HL-60/S4 treated with retinoic acid at 250 ng/mL for 4 days and 3 days (cell line): ENCODE data around the gene KAZN.

Source experiments
- in situ Hi-C: fragments of 300-500 bp; cut with MboI; formaldehyde crosslinking; loops from 2 replicates; pipeline ENCODE4 v1.7.0; 2022; ENCODE audit warnings: low sequenced_read_pairs

KAZN gene

DNA sequence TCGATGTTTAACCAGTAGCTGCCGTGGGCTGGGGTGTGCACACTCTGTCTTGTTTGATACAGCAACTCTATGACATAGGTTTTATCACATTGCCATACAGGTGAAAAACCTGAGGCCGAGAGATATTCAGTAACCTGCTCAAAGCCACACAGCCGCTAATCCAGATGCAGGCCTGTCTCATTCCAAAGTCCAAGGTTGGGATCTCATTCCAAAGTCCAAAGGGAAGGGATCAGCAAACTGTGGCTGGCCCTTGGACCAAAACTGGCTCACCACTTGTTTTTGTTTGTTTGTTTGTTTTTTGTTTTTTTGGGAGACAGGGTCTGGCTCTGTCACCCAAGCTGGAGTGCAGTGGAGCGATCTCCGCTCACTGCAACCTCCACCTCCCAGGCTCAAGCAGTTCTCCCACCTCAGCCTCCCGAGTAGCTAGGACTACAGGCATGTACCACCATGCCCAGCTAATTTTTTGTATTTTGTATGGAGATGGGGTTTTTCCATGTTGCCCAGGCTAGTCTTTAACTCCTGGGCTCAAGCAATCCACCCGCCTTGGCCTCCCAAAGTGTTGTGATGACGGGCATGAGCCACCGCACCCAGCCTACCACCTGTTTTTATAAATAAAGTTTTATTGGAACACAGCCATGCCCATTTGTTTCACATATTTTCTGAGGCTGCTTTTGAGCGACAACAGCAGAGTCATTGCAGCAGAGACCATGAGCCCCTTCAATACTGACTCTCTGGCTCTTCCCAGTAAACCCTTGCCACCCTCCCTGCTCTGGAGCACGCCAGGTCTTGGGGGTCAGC, 391.6 kb downstream of the KAZN start:
- in situ Hi-C loops, result no loop called here

DNA sequence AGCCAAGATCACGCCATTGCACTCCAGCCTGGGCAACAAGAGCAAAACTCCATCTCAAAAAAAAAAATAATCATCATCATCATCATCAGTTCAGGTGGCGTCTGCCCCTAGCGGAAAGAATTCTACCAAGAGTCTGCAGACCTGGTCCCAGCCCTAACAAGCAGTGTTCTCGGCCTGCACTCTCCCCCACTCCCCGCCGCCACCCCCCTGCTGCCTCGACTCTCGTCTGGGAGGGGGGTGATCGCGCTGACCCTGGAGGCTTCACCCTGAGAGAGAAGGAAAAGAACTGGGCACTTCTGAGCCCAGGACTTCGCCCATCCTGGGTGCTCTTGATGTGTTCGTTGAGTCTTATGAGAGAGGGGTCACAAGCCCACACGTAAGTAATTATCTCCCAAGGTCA, 394.9 kb downstream of the KAZN start:
- in situ Hi-C loops, result no loop called here

DNA sequence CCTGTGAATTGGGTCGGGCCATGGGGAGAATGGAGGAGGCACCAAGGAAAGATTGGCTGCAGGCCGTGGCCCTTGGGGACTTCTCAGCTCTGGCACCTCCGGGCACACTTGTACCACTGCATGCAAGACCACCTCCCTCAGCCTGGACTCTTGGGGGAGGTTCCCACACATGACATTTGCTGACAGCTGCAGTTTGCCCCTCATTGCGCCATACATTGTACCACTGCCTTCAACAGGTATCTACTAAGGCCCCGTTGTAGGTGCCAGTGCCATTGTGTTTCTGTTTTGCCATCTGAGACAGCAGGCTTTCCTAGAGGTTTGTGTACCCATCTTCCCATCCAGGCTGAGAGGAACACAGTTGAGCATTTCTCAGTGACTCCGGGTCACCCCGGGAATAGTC, 395.7 kb downstream of the KAZN start:
- in situ Hi-C loops, result no loop called here

DNA sequence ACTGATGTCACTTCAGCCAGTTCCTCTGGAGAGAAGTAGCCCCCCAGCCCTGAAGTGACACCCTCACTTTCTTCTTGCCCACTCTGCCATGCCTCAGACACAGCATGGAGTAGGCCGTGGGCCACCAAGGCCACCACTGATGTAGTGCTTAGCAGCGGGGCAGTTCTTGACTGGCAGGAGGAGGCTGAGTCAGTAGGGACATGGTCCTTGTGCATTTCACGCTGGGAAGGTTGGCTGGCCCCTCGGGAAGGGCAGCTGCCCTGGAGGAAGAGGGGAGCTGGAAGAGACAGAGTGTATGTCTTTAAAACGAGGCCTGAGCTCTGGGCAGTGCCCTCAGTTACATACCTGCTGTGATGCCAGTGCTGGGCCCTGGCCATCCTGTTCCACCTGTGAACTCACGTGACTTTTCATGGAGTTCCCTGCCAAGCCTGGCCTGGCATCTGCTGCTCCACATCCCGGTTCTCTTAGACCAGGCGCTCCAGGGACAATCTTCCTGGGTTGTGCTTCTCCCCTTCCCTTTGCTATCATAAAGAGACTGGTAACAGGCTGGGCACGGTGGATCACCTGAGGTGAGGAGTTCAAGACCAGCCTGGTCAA, 396.5 kb downstream of the KAZN start:
- in situ Hi-C loops, result no loop called here

DNA sequence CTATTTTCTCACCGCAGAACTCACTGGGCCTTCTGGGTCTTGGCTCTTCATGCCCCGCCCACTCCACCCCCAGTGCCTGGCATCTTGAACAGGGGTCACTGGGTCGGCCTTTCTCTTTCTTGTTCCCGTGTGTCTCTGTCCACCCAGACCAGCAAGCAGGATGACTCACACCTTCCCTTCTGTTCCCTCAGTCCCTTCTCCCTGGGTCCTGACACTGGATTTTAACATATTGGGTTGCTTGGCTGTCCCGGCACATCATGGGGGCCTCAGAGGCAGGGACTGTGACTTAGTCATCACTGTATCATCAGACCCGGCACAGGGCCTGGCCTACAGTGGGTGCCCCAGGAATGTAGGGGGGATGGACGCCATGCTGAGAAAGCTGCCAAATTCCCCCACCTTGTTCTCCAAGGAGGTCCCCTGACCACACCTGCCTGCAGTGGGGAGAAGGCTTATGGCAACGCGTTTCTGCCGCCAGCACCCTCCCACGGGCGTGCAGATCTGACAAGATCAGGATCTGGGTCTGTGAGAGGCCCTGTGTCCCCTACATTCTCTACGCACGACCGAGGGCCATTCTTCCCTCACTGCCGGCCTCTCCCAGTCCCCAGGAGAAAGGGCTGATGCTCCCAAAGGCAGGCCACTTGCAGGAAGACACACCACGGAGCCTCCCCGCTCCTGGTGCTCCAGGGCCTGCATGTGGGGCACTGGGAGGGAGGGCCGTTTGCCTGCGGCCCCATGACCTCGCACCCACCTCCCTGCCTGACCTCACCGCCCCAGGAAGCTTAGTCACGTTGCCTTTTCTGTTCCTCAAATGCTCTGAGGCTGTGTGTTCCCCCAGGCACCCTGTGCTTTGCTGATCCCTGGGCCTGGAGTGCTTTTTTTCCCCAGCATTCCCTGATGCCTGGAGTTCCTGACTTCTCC, 397.9 kb downstream of the KAZN start:
- in situ Hi-C loops, result no loop called here

DNA sequence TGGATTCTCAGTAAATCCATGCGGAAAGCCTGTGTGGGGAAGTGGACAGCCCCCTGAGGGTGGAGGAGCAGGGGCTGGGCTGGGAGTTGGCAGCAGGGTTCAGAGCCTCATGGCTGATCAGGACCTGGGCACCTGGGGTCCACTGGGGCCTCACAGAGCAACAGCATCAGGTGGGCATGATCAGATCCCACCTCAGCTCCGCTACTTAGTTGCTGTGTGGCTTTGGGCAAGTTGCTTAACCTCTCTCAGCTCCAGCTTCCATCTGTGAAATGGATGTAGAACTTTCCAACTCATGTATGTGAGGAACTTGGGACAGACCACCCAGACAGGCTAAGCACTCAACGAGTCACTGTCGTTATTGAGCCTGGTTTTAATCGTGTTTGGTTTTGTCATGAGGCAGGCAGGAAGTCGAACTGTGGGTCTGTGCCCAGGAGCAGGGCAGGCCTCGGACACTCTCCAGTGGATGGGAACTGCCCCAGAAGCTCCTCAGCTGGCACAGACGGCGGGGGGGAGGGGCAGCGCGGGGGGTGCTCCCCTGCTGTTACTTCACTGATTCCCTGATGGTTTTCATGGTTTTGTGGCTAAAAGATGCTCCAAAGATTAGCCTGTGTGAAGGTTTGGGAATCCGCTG, 399.3 kb downstream of the KAZN start:
- in situ Hi-C loops, result no loop called here

DNA sequence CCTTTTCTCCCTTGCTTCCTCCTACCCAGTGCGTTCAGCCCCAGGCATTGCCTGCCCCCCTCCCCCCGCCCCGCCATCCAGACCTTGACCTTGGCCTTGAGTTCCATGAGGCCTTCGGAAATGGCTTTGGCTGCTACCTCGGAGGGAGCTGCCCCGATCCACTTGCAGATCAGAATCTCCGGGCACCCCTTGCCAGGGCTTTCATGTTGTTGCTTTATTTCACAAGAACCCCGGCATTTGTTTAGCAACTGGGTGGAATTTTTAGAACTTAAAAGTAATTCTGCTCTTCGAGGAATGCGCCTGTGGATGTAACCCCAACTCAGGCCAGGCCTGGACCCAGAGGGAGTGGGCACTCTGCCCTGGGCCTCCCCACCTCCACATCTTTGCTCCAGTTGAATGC, 401.0 kb downstream of the KAZN start:
- in situ Hi-C loops, result no loop called here

DNA sequence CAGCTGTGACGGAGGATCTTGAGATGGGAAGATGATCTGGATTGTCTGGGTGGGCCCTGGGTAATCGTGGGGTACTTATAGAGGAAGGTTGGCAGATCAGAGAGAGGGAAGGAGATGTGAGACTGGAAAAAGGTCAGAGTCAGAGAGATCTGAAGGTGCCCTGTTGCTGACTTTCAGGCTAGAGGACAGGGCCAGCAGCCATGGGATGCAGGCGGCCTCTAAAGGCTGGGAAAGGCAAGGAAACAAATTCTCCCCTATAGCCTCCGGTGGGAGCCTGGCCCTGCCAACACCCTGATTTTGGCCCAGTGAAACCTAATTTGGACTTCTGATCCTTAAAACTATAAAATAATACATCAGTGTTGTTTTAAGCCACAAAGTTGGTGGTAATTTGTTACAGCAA, 401.5 kb downstream of the KAZN start:
- in situ Hi-C loops, result no loop called here

DNA sequence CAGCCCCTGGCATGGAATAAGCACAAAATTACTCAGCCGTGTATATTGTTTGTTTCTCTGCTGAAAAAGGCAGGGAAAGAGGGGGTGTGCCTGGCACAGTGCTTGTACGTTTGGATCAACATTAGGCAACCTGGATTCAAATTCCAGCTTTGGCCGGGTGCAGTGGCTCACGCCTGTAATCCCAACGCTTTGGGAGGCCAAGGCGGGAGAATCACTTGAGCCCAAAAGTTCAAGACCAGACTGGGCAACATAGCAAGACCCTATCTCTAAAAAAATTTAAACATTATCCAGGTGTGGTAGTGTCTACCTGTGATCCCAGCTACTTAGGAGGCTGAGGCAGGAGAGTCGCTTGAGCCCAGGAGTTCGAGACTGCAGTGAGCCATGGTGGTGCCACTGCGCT, 402.2 kb downstream of the KAZN start:
- in situ Hi-C loops, result no loop called here

DNA sequence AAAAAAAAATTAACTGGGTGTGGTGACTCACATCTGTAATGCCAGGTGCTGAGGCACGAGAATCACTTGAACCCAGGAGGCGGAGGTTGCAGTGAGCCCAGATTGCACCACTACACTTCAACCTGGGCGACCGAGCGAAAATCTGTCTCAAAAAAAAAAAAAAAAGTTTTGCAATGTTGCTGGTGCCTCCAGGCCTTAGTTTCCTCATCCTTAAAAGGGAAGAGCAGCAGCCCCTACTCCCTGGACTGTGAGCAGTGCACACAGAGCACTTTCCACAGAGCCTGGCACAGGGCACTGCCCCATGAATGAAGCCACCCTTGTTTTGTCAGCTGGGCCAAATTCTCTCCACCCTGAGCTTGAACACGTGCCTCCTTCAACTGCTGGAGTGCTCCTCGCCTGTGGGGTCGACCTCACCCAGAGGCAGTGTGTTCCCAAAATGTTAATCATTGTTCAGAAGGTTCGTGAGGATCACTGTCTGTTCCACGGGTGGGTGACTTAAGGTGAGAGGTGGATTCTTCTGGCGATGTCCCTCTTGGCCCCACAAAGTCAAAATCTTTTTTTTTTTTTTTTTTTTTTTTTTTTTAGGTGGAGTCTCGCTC, 402.9 kb downstream of the KAZN start:
- in situ Hi-C loops, result no loop called here

DNA sequence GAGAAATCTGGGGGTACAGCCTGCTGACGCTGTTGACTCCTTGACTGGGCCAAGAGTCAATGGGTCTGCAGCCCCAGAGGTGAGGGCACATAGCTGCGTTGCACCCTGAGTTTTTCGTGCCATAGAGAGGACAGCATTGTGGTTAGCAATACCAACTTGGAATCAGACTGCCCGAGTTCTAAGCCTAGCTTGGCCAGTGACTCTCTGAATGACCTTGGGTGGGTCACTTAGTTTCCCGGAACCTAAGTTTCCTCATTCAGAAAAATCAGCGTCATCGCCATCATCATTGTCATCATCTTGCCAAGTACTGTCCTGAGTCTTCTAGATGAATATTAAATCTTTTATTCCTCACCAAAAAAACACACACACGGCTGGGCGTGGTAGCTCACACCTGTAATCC, 403.8 kb downstream of the KAZN start:
- in situ Hi-C loops, result no loop called here

DNA sequence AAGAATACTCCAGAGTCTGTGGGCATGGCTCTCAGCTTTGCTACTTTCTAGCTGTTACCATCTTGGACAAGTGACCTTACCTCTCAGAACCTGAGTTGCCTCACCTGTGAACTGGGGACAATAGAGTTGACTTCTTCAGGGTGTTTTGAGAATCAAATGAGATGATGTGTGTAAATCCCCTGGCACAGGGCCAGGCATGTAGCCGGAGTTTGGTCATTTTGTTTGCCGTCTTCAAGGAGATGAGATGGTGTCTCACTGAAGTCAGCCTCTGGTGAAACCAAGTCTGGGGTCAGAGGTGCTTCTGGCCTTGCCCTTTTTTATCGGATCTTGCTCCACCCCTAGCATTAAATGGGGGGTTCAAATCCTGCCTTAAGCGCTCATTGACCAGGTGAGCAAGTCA, 405.9 kb downstream of the KAZN start:
- in situ Hi-C loops, result no loop called here

DNA sequence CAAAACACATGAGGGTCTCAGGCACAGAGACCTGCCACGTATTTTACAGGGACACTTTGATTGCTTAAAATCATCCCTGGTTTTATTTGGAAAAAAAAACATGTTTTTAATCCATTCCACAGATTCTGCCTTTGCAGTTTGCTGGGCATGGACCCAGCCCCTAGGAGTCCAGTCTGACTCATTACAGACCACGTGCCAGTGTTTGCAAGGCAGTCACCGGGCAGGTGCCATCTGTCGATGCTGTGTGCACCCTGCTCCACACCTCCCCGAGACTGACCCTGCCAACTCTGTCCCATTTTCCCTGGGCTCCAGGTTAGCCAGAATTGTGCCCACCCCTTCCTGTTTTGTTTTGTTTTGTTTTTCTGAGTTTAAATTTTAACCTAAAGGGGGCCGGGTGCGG, 406.6 kb downstream of the KAZN start:
- in situ Hi-C loops, result no loop called here

DNA sequence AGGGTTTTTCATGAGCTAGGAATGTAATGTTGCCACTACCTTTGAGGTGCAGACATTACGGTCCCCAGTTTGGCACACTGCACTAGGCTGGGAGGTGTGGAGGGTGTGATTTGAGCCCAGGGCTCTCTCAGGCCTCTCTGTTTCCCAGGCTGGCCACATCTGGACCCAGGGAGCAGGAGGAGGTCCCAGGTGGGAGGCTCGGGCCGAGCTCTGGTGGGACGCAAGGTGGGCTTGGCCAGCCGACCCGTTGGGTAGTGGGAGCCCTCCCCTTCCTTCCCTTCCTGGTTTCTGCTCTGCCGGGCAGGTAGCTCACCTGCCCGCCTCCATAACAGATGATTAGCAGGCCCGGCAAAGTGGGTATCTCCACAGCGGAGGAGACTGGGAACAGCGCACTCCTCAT, 408.9 kb downstream of the KAZN start:
- in situ Hi-C loops, result no loop called here

DNA sequence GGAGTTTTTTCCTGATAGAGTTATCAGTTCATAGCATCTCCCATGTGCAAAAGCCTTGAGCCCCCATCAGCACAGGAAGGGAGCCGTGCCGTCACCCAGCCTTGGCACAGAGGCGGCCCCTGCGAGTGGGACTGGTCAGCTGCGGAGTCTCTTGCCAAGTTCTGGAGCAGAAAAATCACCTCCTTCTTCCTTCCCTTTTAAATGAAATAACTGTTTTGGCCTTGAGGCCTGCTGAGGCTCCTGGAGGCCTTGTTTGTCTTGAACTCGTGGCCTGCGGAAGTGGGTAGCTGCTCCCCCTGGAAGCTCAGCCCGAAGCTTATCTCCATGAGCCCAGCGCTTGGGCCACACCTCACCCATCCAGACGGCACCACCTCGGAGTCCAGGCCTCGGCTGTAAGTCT, 409.4 kb downstream of the KAZN start:
- in situ Hi-C loops, result no loop called here

DNA sequence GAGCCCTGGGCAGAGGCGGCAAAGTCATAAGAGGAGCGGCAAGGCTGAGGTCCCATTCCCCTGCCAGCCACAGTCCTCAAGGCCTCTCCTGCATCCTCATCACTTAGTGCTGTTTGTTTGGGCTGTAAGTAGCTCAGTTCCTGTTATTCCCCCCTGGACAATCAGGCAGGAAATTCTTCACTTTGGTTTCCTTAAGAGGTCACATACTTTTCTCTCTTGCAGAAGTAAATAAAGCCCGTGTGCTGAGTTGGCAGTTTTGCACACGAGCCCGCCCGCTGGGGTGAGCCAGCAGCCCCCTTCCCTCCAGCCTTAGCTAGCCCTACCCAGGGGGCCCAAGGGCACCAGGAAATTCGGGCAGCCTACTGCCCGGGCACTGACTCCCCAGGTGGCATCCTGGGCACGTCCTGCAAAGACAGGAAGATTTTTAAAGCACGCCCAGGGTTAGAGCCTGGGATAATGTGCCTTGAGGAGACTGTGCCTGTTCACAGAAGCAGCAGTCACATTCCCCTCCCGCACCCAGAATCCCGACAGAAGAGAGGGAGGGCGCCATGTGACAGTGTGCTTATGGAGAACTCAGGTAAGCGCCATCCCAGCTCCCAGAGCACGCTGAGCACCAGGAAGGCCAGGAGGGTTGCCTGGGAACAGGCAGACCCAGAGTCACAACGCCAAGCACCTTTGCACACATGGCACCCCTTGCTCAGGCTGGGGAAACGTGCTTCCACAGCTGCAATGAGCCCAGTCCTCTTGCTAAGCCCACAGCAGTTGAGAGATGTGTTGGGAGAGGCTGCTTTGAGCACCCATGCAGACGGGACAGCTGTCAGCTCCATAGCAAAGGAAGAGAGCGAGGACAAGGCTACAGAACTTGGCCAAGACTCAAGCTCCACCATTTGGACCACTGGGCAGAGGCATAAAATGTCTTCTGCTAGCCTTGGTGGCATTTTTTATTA, 410.6 kb downstream of the KAZN start:
- in situ Hi-C loops, result no loop called here

DNA sequence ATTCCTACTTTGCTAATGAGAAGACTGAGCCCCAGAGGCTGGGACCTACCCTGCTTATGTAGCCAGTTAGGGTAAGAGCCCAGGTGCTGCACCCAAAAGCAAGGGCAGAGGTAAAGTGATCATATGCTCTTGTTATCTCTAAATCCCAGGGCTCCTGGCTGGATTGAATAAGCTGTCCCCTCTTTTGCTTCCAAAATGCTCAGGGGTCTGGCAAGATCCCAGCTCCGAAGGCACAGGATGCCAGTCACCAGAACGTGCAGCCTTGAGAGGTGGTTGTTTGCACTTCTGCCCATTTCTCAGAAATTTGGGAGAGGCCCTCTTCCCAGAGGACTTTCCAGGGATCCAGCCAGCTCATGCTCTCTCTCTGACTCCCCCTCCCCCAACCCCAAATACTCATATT, 412.7 kb downstream of the KAZN start:
- in situ Hi-C loops, result no loop called here

DNA sequence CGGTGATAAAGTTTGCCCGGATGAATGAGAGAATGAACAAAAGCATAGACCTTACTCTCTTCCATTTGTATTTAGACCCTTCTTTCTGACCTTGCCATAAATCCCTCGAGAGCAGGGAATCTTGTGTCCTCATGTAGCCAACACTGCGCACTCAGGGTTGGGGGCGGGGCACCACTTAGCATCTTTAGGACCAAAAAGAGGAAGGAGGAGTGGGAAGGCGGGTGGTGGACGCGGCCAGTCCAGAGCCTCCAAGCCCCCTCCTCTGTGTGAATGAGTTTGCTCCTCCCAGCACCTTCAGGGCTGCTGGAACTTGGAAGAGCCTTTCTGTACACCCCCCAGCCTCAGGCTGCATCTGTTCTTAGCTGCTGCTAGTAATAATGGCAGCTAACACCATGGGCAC, 413.2 kb downstream of the KAZN start:
- in situ Hi-C loops, result no loop called here

DNA sequence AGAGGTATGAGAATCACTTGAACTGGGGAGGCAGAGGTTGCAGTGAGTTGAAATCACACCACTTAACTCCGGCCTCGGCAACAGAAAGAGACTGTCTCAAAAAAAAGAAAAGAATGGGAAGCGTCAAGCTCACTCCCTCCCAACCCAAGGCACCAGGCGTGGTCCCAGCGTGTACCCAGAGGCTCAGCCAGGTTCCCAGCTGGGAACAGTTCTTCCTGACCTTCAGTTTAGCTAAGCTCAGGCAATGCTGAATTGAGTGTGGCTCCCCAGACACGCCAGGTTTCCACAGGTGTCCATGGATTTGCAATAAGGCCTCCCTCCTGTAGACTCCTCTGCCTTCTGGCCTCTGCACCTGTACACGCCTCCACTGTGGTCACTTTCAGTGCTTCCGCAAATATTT, 414.3 kb downstream of the KAZN start:
- in situ Hi-C loops, result no loop called here

DNA sequence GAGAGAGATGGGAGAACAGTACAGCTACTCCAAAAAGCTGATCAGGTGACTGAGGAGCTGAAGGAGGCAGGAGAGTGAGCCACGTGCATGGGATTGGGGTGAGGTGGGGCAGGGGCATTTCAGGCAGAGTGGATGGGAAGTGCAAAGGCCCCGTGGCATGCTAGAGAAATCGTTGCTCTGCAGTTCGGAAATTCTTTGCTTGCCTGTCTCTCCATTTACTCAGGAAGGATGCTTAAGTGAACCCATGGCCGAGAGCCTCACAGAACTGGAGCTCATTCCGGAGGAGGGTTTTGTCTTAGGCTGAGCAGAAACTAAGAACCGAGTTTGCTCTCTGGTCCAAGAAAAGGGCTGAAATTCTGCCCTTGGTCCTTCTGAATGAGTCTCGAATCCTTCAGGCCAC, 415.3 kb downstream of the KAZN start:
- in situ Hi-C loops, result no loop called here
